Rectal smooth muscle tissue (tissue), 1 donor: ENCODE results near the gene CFAP90.

ENCODE experiments used
- H3K27ac ChIP-seq: one replicate; pipeline ENCODE4 v1.7.0; 2013; ENCODE audit warnings: low read depth, low read length, inconsistent platforms
- H3K27me3 ChIP-seq: one replicate; pipeline ENCODE4 v1.7.0; 2013; ENCODE audit warnings: low read length; ENCODE audit not compliant: control insufficient read depth, insufficient read depth
- H3K36me3 ChIP-seq: one replicate; pipeline ENCODE4 v1.7.0; 2013; ENCODE audit warnings: low read length; ENCODE audit not compliant: control insufficient read depth, insufficient read depth
- H3K4me1 ChIP-seq: one replicate; pipeline ENCODE4 v1.7.0; 2013; ENCODE audit warnings: low read length; ENCODE audit not compliant: control insufficient read depth, insufficient read depth
- H3K4me3 ChIP-seq: one replicate; pipeline ENCODE4 v1.7.0; 2013; ENCODE audit warnings: low read length
- H3K9ac ChIP-seq: one replicate; pipeline ENCODE4 v1.7.0; 2013; ENCODE audit warnings: low read length

Gene CFAP90

GRCh38 chr5:7837403-7837802 is 13.5 kb downstream of the CFAP90 start:
- no peak overlapping the region for H3K9ac ChIP-seq
- H3K4me1 ChIP-seq = no peaks in the 10 kb centered on the region
- no peak overlapping the region for H3K4me3 ChIP-seq
- no peaks in the 10 kb centered on the region for H3K36me3 ChIP-seq
- no peak overlapping the region for H3K27ac ChIP-seq
- no peaks in the 10 kb centered on the region for H3K27me3 ChIP-seq

DNA sequence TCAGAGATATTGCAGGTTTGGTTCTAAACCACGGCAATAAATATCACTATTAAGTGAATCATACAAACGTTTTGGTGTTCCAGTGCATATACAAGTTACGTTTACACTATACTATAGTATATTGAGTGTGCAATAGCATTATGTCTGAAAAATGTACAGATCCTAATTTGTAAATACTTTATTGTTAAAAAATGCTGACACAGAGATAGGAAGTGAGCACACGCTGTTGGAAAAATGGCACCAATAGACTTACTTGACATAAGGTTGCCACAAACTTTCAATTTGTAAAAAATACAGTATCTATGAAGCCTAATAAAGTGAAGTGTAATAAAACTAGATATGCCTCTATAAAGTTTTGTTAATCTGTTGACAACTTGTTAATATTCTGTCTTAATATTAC is 16.0 kb downstream of the CFAP90 start:
- H3K36me3 ChIP-seq = no peaks in the 10 kb centered on the region

DNA sequence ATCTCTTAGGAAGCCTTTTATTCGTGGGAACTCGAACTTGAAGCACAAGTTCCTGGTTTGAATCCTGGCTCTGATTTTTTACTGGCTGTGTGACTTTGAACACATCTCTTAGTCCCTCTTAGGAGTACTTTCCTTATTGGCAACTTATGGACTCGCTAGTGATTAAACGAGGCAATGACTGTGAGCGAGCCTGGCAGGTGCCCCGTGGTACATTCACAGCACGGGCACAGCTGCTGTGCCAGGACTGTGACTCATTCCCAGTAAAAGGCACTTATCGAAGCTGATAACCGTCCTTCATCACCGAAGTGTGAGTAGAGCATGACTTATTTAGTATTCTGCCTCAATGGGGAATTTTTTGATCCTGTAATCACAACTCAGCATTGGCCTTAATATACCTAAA is 22.7 kb downstream of the CFAP90 start:
- no peak overlapping the region for H3K27ac ChIP-seq

More for the DNA sequence above, 16.0 kb downstream of the CFAP90 start:
- H3K27me3 ChIP-seq = no peaks in the 10 kb centered on the region
- no peak overlapping the region for H3K27ac ChIP-seq
- H3K4me1 ChIP-seq = no peaks in the 10 kb centered on the region
- no peak overlapping the region for H3K4me3 ChIP-seq
- H3K9ac ChIP-seq = no peak overlapping the region

GRCh38 chr5:7827610-7828009 is 23.3 kb downstream of the CFAP90 start:
- no peak overlapping the region for H3K4me3 ChIP-seq
- H3K4me1 ChIP-seq = no peaks in the 10 kb centered on the region
- H3K27me3 ChIP-seq = no peaks in the 10 kb centered on the region
- no peaks in the 10 kb centered on the region for H3K36me3 ChIP-seq
- no peak overlapping the region for H3K9ac ChIP-seq
- H3K27ac ChIP-seq = no peak overlapping the region

More for the DNA sequence above, 22.7 kb downstream of the CFAP90 start:
- Histone ChIP-seq H3K9ac (no peak overlapping the region), H3K36me3 (no peaks in the 10 kb centered on the region), H3K4me3 (no peak overlapping the region), H3K27me3 (no peaks in the 10 kb centered on the region), H3K4me1 (no peaks in the 10 kb centered on the region)

DNA sequence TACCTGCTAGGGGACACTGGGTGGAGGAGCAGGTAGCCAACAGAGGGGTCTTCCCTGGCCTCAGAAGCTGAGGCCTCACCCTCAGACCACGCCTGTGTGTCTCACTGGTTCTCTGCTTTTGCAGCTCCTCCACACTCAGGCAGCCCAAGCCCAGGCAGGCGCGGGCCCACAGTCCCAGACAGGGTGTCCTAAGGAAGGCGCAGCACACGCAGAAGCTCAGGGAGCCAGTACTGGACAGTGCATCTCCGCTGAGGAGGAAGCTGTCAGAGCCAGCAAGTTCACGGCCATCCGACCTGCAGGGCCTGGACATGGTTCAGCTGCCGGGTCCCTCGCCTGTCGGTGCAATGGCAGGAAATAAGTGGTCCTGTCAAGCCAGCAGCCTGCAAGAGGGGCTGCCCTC is 25.3 kb downstream of the CFAP90 start:
- no peaks in the 10 kb centered on the region for H3K4me1 ChIP-seq
- no peak overlapping the region for H3K9ac ChIP-seq
- no peak overlapping the region for H3K27ac ChIP-seq
- no peaks in the 10 kb centered on the region for H3K27me3 ChIP-seq
- no peak overlapping the region for H3K4me3 ChIP-seq
- H3K36me3 ChIP-seq = no peaks in the 10 kb centered on the region

- no peaks in the 10 kb centered on the region for H3K36me3 ChIP-seq
- H3K4me1 ChIP-seq = no peaks in the 10 kb centered on the region
- no peak overlapping the region for H3K9ac ChIP-seq
- no peak overlapping the region for H3K4me3 ChIP-seq
- no peaks in the 10 kb centered on the region for H3K27me3 ChIP-seq
- no peak overlapping the region for H3K27ac ChIP-seq
Measured at GRCh38 chr5:7824995-7825394, 25.9 kb downstream of the CFAP90 start.

- H3K9ac ChIP-seq = no peak overlapping the region
- H3K4me3 ChIP-seq = no peak overlapping the region
- H3K4me1 ChIP-seq = no peaks in the 10 kb centered on the region
- H3K36me3 ChIP-seq = no peaks in the 10 kb centered on the region
- H3K27me3 ChIP-seq = no peaks in the 10 kb centered on the region
- no peak overlapping the region for H3K27ac ChIP-seq
Measured at GRCh38 chr5:7823594-7823993, 27.3 kb downstream of the CFAP90 start.

DNA sequence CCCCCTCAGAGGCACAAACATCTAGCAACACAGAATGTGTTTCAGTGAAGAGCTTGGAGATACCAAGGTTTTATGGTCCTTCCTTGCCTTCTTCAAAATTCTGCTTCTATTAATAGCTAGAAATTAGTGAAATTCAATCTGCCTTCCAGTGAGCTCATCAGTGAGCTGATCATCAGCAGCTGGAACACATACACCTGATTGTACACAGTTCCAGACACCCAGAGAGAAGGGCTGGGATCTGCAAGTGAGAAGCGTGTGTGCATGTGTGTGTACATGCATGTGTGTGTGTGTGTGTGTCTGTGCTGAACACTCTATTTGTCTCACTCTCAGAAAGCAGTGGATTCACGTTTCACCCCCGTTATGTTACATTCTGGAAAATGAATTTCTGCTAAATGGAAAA is 28.5 kb downstream of the CFAP90 start:
- Histone ChIP-seq H3K27me3 (no peaks in the 10 kb centered on the region), H3K9ac (no peak overlapping the region), H3K36me3 (no peaks in the 10 kb centered on the region), H3K27ac (no peak overlapping the region), H3K4me1 (no peaks in the 10 kb centered on the region), H3K4me3 (no peak overlapping the region)

- Histone ChIP-seq H3K27me3 (no peaks in the 10 kb centered on the region), H3K9ac (no peak overlapping the region), H3K4me1 (no peaks in the 10 kb centered on the region), H3K4me3 (no peak overlapping the region), H3K36me3 (no peaks in the 10 kb centered on the region), H3K27ac (no peak overlapping the region)
Measured at GRCh38 chr5:7816535-7816901, 34.4 kb downstream of the CFAP90 start.

GRCh38 chr5:7815892-7816534 is 34.9 kb downstream of the CFAP90 start:
- Histone ChIP-seq H3K27ac (no peak overlapping the region), H3K27me3 (no peaks in the 10 kb centered on the region), H3K9ac (no peak overlapping the region), H3K36me3 (no peaks in the 10 kb centered on the region), H3K4me3 (no peak overlapping the region), H3K4me1 (no peaks in the 10 kb centered on the region)

- no peak overlapping the region for H3K9ac ChIP-seq
- no peaks in the 10 kb centered on the region for H3K4me1 ChIP-seq
- no peak overlapping the region for H3K27ac ChIP-seq
- no peak overlapping the region for H3K4me3 ChIP-seq
- no peaks in the 10 kb centered on the region for H3K36me3 ChIP-seq
- no peaks in the 10 kb centered on the region for H3K27me3 ChIP-seq
Measured at GRCh38 chr5:7814816-7815215, 36.1 kb downstream of the CFAP90 start.

- no peak overlapping the region for H3K9ac ChIP-seq
- H3K36me3 ChIP-seq = no peaks in the 10 kb centered on the region
- H3K4me3 ChIP-seq = no peak overlapping the region
- H3K4me1 ChIP-seq = no peaks in the 10 kb centered on the region
- H3K27me3 ChIP-seq = no peaks in the 10 kb centered on the region
- H3K27ac ChIP-seq = no peak overlapping the region
Measured at GRCh38 chr5:7813576-7813975, 37.4 kb downstream of the CFAP90 start.

- H3K36me3 ChIP-seq = no peaks in the 10 kb centered on the region
- no peaks in the 10 kb centered on the region for H3K27me3 ChIP-seq
- no peak overlapping the region for H3K27ac ChIP-seq
- H3K9ac ChIP-seq = no peak overlapping the region
- H3K4me3 ChIP-seq = no peak overlapping the region
- H3K4me1 ChIP-seq = no peaks in the 10 kb centered on the region
Measured at GRCh38 chr5:7813007-7813406, 37.9 kb downstream of the CFAP90 start.
